ENCODE measurements around the gene SH3GL1. TPM values are rescaled to one million over a fixed set of nuclear protein-coding genes. Genes with fewer than 3 reads are reported as not detected.
A peak's percentile ranks its signal among the peaks of the same experiment; 100 is the strongest.

SH3GL1 gene
- total RNA-seq, 1 donor from 2014 or later, result 101 TPM

GRCh38 chr19:4362101-4362828 is 38.1 kb downstream of the SH3GL1 start:
- DNase-seq (ENCODE audit: low read depth) (no peak), FAIRE-seq (no peak)
- peaks cover 13% of the 10 kb centered on the region for H3K79me2 ChIP-seq (ENCODE audit: insufficient read depth, low read length)
- H3K36me3 ChIP-seq (ENCODE audit: insufficient read depth, low read length), result peaks cover 6% of the 10 kb centered on the region
- H3K4me1 ChIP-seq (ENCODE audit: insufficient read depth, low read length), result no peaks in the 10 kb centered on the region
- no peak overlapping the region for H3K9ac ChIP-seq (ENCODE audit: low read length)
- no peak overlapping the region for H3K4me2 ChIP-seq (ENCODE audit: low read length)
- TF ChIP-seq CTCF (IDR thresholded peaks at IDR 0.05; ENCODE audit: insufficient read depth, low read depth, low read length), result no peak
- TF ChIP-seq EZH2 (IDR thresholded peaks at IDR 0.05; ENCODE audit: insufficient read depth, low read length), result no peak
- Mint-ChIP-seq H3K27me3 (ENCODE audit: low read depth, unreplicated experiment) (no peaks in the 10 kb centered on the region), H3K4me3 (ENCODE audit: unreplicated experiment) (peak overlapping the region; percentile 79), H3K27ac (ENCODE audit: unreplicated experiment) (no peak overlapping the region), H3K9me3 (ENCODE audit: unreplicated experiment) (no peaks in the 10 kb centered on the region), H3K4me1 (ENCODE audit: low read depth, unreplicated experiment) (no peaks in the 10 kb centered on the region), H3K36me3 (ENCODE audit: low read depth, unreplicated experiment) (peaks cover 2% of the 10 kb centered on the region)
- no peak overlapping the region for H3K27ac ChIP-seq (ENCODE audit: low read depth, low read length)
- H3K27me3 ChIP-seq (ENCODE audit: insufficient read depth, low read length), result no peaks in the 10 kb centered on the region
- no peak overlapping the region for H3K4me3 ChIP-seq (ENCODE audit: insufficient read depth, low read depth, low read length)
- no peak overlapping the region for H2AFZ ChIP-seq (ENCODE audit: low read depth, low read length)
- H4K20me1 ChIP-seq (ENCODE audit: insufficient read depth, low read length), result peaks cover 48% of the 10 kb centered on the region
- H3K9me3 ChIP-seq (ENCODE audit: insufficient read depth, low read depth, low read length), result no peaks in the 10 kb centered on the region

- H3K4me3 ChIP-seq (ENCODE audit: insufficient read depth, low read depth, low read length), result no peak overlapping the region
- DNase-seq (ENCODE audit: low read depth) (no peak), FAIRE-seq (no peak)
- Mint-ChIP-seq H3K9me3 (ENCODE audit: unreplicated experiment) (no peaks in the 10 kb centered on the region), H3K27me3 (ENCODE audit: low read depth, unreplicated experiment) (no peaks in the 10 kb centered on the region), H3K4me3 (ENCODE audit: unreplicated experiment) (no peak overlapping the region), H3K27ac (ENCODE audit: unreplicated experiment) (no peak overlapping the region), H3K4me1 (ENCODE audit: low read depth, unreplicated experiment) (no peaks in the 10 kb centered on the region), H3K36me3 (ENCODE audit: low read depth, unreplicated experiment) (peaks cover under 1% of the 10 kb centered on the region)
- H3K27me3 ChIP-seq (ENCODE audit: insufficient read depth, low read length), result no peaks in the 10 kb centered on the region
- no peak overlapping the region for H2AFZ ChIP-seq (ENCODE audit: low read depth, low read length)
- peaks cover 41% of the 10 kb centered on the region for H4K20me1 ChIP-seq (ENCODE audit: insufficient read depth, low read length)
- H3K9ac ChIP-seq (ENCODE audit: low read length), result no peak overlapping the region
- H3K27ac ChIP-seq (ENCODE audit: low read depth, low read length), result no peak overlapping the region
- H3K36me3 ChIP-seq (ENCODE audit: insufficient read depth, low read length), result peaks cover 6% of the 10 kb centered on the region
- H3K9me3 ChIP-seq (ENCODE audit: insufficient read depth, low read depth, low read length), result no peaks in the 10 kb centered on the region
- H3K4me1 ChIP-seq (ENCODE audit: insufficient read depth, low read length), result no peaks in the 10 kb centered on the region
- TF ChIP-seq EZH2 (IDR thresholded peaks at IDR 0.05; ENCODE audit: insufficient read depth, low read length) (no peak), CTCF (IDR thresholded peaks at IDR 0.05; ENCODE audit: insufficient read depth, low read depth, low read length) (no peak)
- peaks cover 8% of the 10 kb centered on the region for H3K79me2 ChIP-seq (ENCODE audit: insufficient read depth, low read length)
- no peak overlapping the region for H3K4me2 ChIP-seq (ENCODE audit: low read length)
Observed at GRCh38 chr19:4361152-4362046, 38.9 kb downstream of the SH3GL1 start.
